ENCODE measurements around the gene CCDC150. TPM values are rescaled to one million over a fixed set of nuclear protein-coding genes. Genes with fewer than 3 reads are reported as not detected.
"Not testable (repeated sequence)": the region's sequence is repeated elsewhere in the genome, so short reads cannot be mapped to it uniquely, and the experiment has no call there.

Gene CCDC150
- total RNA-seq, 1 experiment from 2014 or later, result 10.2 TPM

DNA sequence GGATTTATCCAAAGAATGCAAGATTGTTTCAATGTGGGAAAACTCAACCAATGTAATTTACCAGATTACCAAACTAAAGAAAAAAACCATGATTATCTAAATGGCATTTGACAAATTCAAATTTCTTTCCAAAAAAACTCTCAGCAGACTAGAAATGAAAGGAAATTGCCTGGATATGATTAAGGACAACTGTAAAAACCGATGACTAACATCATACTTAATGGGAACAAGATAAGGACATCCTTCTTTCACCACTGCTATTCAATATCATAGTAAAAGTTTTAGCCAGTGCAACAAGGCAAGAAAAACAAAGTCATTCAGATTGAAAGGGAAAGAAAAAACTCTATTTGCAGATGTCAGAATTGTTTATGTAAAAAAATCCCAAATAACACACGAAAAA is 4.4 kb upstream of the CCDC150 start:
- DNase-seq (ENCODE audit: low read depth), result peak; percentile 26

GRCh38 chr2:196638765-196639164 is 750 bp upstream of the CCDC150 start:
- no peak for DNase-seq (ENCODE audit: low read depth)

GRCh38 chr2:196640031-196640548 is 575 bp downstream of the CCDC150 start:
- no peak for DNase-seq (ENCODE audit: low read depth)

- no peak for DNase-seq (ENCODE audit: low read depth)
Observed at GRCh38 chr2:196649202-196649601, 9.7 kb downstream of the CCDC150 start.

DNA sequence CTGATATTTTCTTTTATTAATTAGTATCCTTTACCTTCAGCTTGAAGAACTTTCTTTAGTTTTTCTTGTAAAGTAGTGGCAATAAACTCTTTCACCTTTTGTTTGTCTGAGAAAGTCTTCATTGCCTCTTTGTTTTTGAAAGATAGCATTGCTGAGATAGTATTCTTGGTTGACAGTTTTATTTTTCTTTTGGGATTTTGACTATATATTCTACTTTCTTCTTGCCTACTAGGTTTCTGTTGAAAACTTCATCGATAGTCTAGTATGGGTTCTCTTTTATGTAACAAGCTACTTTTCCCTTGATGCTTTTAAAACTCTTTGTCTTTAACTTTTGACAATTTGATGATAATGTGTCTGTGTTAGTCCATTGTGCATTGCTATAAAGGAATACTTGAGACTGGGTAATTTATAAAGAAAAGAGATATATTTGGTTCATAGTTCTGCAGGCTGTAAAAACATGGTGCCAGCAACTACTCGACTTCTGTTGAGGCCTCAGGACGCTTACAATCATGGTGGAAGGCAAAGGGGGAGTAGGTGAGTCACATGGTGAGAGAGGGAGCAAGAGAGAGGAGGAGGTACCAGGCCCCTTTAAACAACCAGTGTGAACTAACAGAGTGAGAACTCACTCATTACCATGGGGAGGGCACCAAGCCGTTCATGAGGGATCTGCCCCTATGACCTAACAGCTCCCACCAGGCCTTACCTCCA is 12.0 kb downstream of the CCDC150 start:
- DNase-seq (ENCODE audit: low read depth), result no peak

DNA sequence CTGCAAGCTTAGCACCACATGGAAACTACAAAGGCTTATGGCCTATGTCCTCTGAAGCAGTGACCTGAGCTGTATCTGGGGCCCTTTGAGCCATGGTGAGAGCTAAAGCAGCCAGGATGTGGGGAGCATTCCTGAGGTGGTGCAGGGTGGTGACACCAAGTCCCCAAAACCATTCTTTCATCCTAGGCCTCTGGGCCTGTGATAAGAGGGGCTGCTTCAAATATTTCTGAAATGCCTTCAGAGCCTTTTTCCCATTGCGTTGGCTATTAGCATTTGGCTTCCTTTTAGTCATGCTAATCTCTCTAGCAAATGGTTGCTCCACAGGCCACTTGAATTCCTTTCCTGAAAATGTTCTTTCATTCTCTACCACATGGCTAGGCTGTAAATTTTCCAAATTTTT is 13.4 kb downstream of the CCDC150 start:
- DNase-seq (ENCODE audit: low read depth), result no peak

- no peak for DNase-seq (ENCODE audit: low read depth)
Observed at GRCh38 chr2:196653843-196654242, 14.3 kb downstream of the CCDC150 start.

DNA sequence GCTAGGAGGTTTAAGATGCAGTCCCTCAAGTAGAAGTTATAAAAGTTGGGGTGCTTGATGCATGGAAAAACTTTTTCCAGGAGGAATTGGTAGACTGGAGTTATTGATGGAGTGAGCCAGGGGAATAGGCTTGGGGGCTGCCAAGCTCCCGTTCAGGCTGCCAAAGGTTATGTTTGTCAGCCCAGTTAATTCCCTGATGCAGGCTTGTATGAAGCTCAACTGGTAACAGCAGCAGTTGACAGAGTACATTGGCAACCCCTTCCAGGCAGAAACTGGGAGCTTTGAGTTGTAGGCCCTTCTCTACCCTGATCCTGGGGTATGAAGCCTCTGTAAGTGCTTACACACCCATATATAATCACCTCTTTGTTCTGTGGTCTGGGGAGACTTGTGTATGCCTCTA is 16.2 kb downstream of the CCDC150 start:
- DNase-seq (ENCODE audit: low read depth), result no peak

GRCh38 chr2:196657333-196657732 is 17.8 kb downstream of the CCDC150 start:
- DNase-seq (ENCODE audit: low read depth), result no peak

- DNase-seq (ENCODE audit: low read depth), result no peak
Observed at GRCh38 chr2:196659844-196660243, 20.3 kb downstream of the CCDC150 start.

DNA sequence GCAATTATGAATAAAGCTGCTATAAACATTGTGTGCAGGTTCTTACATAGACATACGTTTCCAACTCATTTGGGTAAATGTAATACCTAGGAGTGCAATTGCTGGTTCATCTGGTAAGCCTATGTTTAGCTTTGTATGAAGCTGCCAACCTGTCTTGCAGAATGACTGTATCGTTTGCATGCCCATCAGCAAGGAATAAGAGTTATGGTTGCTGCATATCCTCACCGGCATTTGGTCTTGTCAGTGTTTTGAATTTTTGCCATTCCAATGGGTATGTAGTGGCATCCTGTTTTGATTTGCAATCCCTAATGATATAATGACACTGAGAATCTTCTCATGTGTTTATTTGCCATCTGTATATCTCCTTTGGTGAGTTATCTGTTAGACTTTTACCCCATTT is 20.7 kb downstream of the CCDC150 start:
- peak; percentile 71 for DNase-seq (ENCODE audit: low read depth)

- DNase-seq (ENCODE audit: low read depth), result no peak
Observed at GRCh38 chr2:196670342-196670741, 30.8 kb downstream of the CCDC150 start.

- no peak for DNase-seq (ENCODE audit: low read depth)
Observed at GRCh38 chr2:196675963-196676362, 36.4 kb downstream of the CCDC150 start.

DNA sequence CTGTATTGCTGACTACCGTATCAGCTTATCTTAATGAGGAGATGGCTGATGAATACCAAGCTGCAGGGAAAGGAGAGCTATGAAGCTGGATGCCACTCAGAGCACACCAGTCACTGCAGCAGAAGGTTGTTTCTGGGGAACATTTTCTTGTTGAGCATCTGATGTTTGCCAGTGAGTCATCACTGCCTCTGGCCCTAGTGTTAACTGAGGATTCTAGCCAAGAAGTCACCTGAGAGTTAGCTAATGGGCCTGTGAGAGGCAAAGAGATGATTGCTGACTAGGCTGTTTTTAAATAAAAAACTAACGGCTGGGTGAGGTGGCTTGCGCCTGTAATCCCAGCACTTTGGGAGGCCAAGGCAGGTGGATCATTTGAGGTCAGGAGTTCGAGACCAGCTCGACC is 37.9 kb downstream of the CCDC150 start:
- DNase-seq (ENCODE audit: low read depth), result peak; percentile 31

DNA sequence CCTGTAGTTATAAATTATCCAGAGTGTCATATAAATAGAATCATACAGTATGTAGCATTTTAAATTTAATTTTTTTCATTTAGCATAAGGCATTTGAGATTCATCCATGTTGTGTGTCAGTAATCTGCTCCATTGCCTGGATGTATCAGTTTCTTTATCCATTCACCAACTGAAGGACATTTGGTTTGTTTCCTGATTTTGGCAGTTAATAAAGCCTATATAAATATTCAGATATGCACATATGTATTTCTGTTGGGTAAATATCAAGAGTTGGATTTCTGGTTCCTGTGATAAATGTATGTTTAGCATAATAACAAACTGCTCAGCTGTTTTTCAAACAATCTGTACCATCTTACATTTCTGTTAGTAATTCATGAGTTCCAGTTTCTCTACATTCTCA is 39.9 kb downstream of the CCDC150 start:
- DNase-seq (ENCODE audit: low read depth), result no peak

GRCh38 chr2:196681510-196681909 is 42.0 kb downstream of the CCDC150 start:
- no peak for DNase-seq (ENCODE audit: low read depth)

GRCh38 chr2:196685792-196686191 is 46.3 kb downstream of the CCDC150 start:
- peak; percentile 24 for DNase-seq (ENCODE audit: low read depth)

DNA sequence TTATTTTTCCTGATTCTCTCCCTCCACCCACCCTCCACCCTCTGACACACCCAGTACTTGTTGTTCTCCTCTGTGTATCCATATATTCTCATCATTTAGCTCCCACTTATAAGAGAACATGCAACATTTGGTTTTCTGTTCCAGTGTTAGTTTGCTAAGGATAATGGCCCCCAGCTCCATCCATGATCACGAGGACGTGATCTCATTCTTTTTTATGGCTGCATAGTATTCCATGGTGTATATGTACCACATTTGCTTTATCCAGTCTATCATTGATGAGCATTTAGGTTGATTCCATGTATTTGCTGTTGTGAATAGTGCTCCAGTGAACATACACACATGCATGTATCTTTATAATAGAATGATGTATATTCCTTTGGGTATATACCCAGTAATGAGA is 47.2 kb downstream of the CCDC150 start:
- not testable (repeated sequence) for DNase-seq (ENCODE audit: low read depth)

GRCh38 chr2:196696423-196697079 is 57.0 kb downstream of the CCDC150 start:
- peak; percentile 65 for DNase-seq (ENCODE audit: low read depth)

DNA sequence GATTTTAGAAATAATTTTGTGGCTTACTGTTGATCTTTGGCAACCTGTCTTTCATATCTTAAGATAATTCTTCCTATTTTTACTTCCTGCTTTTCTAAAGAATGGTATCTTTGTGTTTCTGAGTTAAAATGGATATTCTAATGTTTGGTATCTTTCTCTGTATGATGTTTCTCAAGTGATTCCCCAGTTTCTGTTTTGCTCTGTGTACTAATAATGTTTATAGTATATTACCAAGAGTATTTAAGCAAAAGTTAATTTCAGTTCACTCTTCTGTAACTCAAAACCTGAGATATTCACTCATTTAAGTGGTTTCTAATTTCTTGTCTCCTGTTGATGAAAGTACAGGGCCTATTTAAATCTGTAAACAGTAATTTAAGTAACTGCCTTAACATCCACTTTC is 58.3 kb downstream of the CCDC150 start:
- no peak for DNase-seq (ENCODE audit: low read depth)

GRCh38 chr2:196702641-196703040 is 63.1 kb downstream of the CCDC150 start:
- DNase-seq (ENCODE audit: low read depth), result no peak

- no peak for DNase-seq (ENCODE audit: low read depth)
Observed at GRCh38 chr2:196703695-196704094, 64.2 kb downstream of the CCDC150 start.

- not testable (repeated sequence) for DNase-seq (ENCODE audit: low read depth)
Observed at GRCh38 chr2:196710056-196710455, 70.5 kb downstream of the CCDC150 start.

Data from LHCN-M2 (cell line).